ENCODE data around the gene CCL21.
"Not testable (repeated sequence)": the region's sequence is repeated elsewhere in the genome, so short reads cannot be mapped to it uniquely, and the experiment has no call there.

Gene CCL21

DNA sequence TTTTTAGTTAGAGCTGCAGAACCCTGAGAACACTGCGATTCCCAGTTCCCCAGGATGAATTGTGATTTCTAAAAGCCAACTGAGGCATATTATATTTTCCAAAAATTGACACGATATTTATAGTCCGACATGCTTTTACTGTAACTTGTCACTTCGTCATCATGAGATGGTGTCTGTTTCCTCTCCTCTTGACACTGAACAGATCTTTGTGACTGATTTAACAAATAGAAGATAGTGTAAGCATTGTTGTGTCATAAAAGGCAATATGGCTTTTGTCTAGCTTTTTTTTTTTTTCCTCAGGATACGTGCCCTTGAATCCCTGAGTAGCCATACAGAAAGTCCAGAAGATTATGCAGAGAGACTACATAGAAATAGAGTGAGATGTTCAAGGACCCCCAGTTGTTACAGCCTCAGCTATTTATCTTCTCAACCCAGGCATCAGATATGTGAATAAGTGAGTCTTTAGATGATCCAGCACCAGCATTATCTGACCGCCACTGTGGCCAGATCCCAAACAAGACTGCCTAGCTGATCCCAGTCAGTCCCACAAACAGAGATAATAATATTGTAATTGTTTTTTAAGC, 27.8 kb upstream of the CCL21 start:
- DNase-seq (ENCODE audit: low read depth) = no peak
- TF ChIP-seq, protein P1, sequence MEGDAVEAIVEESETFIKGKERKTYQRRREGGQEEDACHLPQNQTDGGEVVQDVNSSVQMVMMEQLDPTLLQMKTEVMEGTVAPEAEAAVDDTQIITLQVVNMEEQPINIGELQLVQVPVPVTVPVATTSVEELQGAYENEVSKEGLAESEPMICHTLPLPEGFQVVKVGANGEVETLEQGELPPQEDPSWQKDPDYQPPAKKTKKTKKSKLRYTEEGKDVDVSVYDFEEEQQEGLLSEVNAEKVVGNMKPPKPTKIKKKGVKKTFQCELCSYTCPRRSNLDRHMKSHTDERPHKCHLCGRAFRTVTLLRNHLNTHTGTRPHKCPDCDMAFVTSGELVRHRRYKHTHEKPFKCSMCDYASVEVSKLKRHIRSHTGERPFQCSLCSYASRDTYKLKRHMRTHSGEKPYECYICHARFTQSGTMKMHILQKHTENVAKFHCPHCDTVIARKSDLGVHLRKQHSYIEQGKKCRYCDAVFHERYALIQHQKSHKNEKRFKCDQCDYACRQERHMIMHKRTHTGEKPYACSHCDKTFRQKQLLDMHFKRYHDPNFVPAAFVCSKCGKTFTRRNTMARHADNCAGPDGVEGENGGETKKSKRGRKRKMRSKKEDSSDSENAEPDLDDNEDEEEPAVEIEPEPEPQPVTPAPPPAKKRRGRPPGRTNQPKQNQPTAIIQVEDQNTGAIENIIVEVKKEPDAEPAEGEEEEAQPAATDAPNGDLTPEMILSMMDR (IDR thresholded peaks at IDR 0.05; ENCODE audit: control insufficient read depth, extremely low read depth, insufficient read depth) = no peak
- no peak overlapping the region for H3K4me3 ChIP-seq (ENCODE audit: low read depth, low read length)

DNA sequence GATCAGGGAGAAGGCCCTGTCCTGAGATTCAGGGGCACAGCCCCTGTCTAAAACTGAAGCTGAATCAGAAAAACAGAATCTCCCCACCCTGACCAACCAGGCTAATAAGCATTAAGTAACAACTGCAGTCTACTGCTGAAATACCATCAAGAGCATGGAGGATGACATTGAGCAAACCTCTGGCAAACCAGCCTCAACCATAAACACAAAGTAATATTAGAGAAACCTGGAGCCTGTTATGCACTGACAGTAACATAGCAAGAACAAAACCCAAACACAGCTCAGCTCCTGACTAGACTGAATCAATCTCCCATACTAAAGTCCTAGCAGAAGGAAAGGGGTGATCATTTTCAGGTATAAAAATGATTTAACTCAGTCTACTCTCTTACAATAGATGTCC, 24.8 kb upstream of the CCL21 start:
- no peak overlapping the region for H3K4me3 ChIP-seq (ENCODE audit: low read depth, low read length)
- TF ChIP-seq, protein P1 (IDR thresholded peaks at IDR 0.05; ENCODE audit: control insufficient read depth, extremely low read depth, insufficient read depth) = no peak
- no peak for DNase-seq (ENCODE audit: low read depth)

DNA sequence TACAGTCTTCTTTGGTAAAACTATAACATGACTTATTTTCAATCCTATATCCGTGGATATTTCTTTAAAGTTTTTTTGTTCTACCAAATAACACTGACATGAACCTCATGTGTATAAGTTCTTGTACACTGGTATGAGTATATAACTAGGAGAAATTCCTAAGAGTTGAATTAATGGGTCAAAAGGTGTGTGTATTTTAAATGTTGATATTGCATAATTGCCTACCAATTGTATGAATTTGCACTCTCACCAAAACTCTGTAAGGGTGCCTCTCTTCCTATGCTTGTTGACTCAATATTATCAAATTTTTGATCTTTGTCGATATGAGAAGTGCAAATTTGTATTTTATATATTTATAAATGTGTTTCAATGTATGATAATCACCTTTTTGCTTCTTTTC, 22.9 kb upstream of the CCL21 start:
- no peak overlapping the region for H3K4me3 ChIP-seq (ENCODE audit: low read depth, low read length)
- TF ChIP-seq, protein P1 (IDR thresholded peaks at IDR 0.05; ENCODE audit: control insufficient read depth, extremely low read depth, insufficient read depth) = no peak
- no peak for DNase-seq (ENCODE audit: low read depth)

DNA sequence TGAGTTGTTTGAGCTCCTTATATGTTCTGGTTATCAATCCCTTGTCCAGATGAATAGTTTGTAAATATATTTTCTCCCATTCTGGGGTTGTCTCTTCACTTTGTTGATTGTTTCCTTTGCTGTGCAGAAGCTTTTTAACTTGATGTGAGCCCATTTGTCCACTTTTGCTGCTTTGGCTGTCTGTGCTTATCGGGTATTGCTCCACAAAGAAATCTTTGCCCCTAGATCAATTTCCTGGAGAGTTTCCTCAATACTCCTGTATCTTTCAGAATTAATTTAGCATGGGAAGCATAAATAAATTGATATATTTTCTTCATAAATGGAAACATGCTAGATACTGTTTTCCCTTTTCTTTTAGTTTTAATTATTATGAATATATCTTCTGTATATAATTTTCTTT, 22.5 kb upstream of the CCL21 start:
- no peak overlapping the region for H3K4me3 ChIP-seq (ENCODE audit: low read depth, low read length)
- TF ChIP-seq, protein P1 (IDR thresholded peaks at IDR 0.05; ENCODE audit: control insufficient read depth, extremely low read depth, insufficient read depth) = no peak
- DNase-seq (ENCODE audit: low read depth) = no peak

DNA sequence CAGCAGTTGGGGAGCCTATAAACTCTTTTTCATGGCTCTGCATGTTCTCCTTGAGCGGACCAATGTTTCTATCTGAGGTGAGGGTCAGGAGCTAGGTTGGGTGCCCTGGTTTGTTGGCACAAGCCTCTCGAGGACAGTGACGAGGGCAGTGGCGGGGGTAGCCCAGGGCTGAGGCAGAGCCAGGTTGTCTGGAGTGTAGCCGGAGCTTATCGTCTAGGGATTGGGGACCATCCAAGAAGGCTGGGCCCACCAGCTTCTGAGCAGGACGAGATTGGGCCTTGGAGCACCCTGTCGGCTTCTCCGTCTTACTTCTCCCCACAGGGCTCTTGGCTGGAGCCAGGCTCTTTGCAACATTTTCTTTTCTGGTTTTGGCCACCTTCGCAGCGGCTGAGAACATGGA, 13.2 kb upstream of the CCL21 start:
- DNase-seq (ENCODE audit: low read depth) = no peak
- H3K4me3 ChIP-seq (ENCODE audit: low read depth, low read length) = no peak overlapping the region
- TF ChIP-seq, protein P1 (IDR thresholded peaks at IDR 0.05; ENCODE audit: control insufficient read depth, extremely low read depth, insufficient read depth) = no peak

DNA sequence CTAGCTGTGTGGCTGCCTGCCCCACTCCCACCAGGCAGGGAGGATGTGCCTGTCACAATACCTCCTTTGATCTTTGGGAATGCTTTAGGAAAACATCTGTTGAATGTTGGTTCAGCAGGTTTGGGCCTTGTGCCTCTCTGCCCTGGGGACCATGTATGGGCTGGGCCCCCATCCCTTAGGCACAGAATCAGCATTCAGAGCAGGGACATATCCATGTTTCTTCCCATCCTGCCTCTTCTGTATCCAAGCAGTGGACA, 9.8 kb upstream of the CCL21 start:
- not testable (repeated sequence) for DNase-seq (ENCODE audit: low read depth); H3K4me3 ChIP-seq (ENCODE audit: low read depth, low read length)

DNA sequence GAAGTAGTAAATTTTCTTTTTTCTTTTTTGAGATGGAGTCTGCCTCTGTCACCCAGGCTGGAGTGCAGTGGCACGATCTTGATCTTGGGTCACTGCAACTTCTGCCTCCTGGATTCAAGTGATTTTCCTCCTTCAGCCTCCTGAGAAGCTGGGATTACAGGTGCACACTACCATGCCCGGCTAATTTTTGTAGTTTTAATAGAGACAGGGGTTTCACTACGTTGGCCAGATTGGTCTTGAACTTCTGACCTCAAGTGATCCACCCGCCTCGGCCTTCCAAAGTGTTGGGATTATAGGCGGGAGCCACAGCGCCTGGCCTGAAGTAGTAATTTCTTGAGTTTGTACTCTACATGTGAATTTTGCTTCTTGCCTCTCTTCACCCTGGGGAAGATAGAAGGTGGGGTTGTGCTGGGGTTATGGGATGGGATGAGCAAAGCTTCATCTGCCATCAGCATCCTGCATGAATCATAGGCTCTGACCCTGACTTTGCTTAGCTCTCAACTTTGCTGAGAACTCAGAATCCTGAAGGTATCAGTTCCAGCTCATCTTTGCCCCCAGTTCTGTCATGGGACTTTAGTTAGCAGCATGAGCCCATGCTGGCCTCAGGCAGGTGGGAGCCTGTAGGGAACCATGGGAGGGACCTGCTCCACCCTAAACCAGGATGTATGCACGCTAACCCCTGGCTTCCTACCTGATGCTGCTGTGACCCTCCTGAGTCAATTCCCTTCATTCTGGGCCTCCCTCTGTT, 9.3 kb upstream of the CCL21 start:
- H3K4me3 ChIP-seq (ENCODE audit: low read depth, low read length) = no peak overlapping the region
- TF ChIP-seq, protein P1 (IDR thresholded peaks at IDR 0.05; ENCODE audit: control insufficient read depth, extremely low read depth, insufficient read depth) = no peak
- no peak for DNase-seq (ENCODE audit: low read depth)
